Gastrocnemius medialis (tissue), 4 donors: ENCODE results near the gene ISCA2.

Source experiments
- CTCF ChIP-seq, 5 experiments: fragments of 450-650 bp in 3 of 5; fragments of 200-600 bp in 2 of 5; sonication (generic) in 2 of 5; IDR thresholded peaks in 4 of 5; conservative IDR thresholded peaks in 1 of 5; 1 replicate in 4 of 5; 2 replicates in 1 of 5; pipeline ENCODE4 v1.5.1; 2016 to 2019; ENCODE audit warnings: antibody characterized with exemption in 5 of 5, mild to moderate bottlenecking in 3 of 5, moderate library complexity in 3 of 5
- POLR2A ChIP-seq, 2 donors: fragments of 450-650 bp; IDR thresholded peaks; one replicate each; pipeline ENCODE4 v1.6.1; 2017; ENCODE audit warnings: antibody characterized with exemption in 2 of 2, mild to moderate bottlenecking in 2 of 2, moderate library complexity in 2 of 2

- TF ChIP-seq CTCF (IDR thresholded peaks at IDR 0.05 in 4 of 5, conservative IDR thresholded peaks at IDR 0.05 in 1 of 5) (no peak), POLR2A (IDR thresholded peaks at IDR 0.05) (no peak)
These were observed 50.3 kb downstream of the ISCA2 start for GRCh38 chr14:74543771-74544438.
